ENCODE results near the gene USB1.

The USB1 gene

DNA sequence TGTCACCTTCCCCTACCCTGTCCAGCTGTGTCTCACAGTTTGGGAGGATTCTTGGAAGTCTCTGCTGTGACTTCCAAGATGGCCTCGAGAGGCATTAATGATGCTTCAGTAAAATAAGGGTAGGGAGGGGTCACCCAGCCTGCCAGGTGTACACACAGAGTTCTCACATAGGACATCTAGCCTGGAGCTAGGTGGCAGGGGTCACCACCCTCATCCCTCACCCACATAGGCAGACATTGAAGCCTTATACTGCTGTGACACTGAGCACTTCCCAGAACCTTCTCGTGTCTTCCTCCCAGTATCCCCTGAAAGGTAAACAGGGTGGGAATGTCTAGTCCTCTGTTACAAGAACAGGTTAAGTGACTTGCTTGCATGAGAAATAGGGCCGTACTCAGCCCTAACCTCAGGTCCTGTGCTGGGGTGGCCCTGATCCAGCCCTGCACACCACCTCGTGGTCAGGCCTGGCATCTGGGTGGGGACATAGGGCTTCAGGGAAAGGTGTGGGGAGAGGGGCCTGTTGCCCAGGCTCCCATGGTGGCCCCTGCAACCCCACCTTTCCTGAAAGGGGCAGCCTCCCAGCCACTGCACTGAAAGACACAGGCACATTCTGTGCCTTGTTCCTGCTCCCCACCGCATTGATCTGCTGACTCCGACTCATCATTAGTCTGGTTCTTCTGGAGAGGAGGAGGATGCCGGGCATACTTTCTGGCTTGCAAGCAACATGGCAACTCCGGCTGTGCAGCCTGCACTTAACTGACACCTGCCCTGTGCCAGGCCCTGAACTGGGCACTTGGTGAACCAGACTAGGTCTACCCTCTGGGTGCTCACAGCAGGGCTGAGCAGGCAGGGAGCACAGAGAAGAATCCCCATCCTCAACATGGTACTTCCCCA is 20.7 kb downstream of the USB1 start:
- no peak for DNase-seq

DNA sequence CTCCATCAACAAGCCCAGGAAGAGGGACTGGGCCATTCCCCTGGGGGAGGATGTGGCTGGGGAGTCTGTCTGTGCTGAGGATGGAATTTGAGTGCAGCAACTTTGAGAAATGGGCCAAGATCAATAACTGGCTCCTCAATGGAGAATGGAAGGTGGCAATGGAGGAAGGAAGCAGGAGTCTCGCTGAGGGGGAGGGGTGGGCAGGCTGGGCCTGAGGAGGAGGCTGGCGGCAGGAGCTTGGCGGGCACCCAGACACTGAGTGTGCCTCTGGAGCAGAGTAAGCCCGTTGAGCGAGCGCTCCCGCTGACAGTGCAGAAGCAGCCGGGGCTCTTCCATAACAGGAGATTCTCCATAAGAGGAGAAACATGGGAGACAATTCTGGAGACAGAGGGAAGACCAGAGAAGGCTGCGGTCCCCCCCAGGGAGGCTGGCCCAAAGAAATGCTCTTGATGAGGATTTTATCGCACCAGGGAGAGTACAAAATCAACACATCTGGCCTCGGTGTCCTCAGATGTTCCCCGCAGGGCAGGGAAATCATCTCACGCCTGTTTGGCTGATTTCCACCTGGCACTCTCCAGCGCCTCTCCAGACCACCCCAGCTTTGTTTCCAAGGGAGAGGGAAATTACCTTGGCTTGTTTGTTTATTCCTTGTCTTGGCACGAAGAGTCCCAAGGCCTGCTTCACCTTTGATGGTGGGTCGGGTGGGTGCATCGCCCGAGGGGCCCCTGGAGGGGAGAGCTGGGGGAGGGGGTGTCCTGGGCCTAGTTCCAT is 21.6 kb downstream of the USB1 start:
- peak; percentile 96 for DNase-seq

DNA sequence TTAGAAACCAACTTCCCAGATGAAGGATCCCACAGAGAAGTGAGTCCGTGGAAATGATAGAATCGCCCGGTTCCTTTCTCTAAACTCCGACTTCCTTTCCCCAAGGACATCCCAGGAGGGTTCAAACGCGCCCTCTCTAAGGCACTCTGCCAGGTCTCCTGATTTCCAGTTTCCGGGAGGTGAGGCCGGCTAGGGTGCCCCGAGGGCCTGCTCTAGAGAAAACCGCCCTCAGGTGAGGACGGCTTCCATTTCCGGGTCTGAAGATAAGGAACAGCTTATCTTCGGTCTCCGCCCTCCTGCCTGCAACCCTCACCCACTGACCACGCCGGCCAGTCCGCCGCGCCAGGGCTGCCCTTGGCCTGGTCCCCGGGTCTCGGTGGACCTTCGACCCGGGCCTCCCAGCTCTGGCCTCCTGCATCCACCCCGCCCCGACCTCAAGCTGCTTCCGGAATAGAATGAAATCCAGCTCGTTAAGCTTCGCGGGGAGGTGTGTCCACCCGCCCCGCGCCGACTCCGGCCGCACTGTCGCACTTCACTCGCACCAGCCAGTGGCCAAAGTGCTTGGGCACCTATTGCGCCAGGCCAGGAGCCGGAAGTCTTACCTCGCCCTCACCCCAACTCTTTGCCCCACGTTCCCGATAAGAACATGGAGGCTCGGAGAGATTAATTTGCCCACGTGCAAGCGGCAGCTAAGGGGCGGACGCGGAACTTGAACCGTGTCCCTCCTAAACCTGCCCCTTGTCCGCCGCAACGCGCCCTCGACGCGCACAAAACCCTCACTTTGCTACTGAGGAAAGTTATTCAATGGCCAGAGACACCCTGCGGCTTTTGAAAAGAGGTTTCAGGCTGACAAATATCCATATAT is 23.5 kb downstream of the USB1 start:
- no peak for DNase-seq

DNA sequence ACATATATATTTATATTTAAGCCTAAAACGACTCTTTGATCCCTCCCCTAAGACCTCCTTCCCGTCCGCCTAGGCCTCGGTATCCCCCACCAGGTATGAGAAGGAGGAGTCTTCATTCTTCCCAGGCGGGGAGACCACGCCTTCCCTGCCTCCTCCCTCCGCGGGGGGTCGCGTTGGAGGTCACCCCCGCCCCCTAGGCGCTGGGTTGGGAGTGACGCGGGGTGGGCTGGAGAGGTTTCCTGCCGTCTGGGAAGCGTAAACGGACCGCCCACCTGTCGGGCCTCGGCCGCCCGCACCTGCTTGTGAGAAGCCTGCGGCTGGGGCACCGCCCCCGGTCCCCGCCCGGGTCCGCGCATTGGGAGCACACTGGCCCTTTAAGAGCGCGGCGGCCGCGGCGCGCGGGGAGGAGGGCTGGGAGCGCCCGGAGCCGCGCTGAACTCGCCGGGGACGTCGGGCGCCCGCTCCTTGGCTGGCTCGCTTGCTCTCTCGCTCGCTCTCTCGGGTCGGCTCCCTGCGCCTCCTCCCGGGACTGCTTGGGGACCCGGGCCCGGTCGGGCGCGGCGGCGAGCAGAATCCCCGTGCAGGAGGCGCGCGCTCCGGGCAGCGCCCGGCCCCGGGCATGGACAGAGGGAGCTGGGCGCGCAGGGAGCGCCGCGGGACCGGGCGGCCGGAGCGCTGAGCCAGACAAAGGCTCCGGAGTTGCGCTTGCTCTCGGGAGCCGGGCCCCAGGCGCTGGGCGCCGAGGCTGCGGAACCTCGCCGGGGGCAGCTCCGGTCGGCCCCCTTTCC is 24.3 kb downstream of the USB1 start, which contains the start of gene MMP15:
Gene MMP15, plus strand, starts transcription at position 404 of the 788 bp plus-strand sequence. CDS start 597 bp downstream, outside the sequence.
- peak; percentile 51 for DNase-seq

DNA sequence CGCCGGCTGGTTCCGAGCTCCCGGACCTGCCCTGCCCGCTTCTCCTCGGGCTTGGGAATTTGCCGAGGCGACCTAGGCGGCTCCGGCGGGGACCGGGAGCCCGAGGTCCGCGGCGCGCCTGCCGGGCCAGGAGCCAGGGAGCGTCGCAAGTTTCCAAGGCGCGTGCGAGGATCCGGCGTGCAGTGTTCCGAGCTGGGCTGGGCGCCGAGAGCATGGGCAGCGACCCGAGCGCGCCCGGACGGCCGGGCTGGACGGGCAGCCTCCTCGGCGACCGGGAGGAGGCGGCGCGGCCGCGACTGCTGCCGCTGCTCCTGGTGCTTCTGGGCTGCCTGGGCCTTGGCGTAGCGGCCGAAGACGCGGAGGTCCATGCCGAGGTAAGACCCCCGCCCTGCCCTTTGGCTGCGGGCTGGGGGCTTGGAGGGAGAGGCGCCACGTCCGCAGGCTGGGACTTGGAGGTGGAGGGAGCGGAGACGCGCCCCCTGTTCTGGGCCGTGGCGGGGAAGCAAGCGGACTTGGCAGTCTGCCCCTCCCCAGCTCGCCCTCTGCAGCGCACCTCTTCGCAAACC is 25.0 kb downstream of the USB1 start:
- peak; percentile 48 for DNase-seq

DNA sequence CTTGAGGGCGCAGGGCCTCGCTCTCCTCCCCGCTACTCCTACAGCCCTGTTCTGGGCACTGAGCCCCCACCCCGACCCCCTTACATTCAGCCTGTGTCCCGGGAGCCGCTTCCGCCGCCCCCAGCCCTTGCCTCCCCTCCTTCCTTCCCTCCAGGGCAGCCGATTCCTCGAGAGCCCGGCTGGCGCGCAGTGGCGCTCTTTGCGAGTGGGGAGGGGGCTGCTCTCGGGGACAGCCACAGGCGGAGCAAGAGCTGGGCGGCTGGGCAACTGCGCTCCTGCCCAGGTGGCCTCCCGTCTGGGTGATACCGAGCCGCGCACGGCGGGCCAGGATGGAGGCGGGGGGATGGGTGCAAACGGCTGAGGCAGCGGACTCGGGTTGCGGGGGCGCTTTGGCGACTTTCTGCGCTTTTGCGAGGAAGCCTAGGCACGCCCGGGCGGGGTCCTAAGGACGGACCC is 25.5 kb downstream of the USB1 start:
- peak; percentile 48 for DNase-seq

DNA sequence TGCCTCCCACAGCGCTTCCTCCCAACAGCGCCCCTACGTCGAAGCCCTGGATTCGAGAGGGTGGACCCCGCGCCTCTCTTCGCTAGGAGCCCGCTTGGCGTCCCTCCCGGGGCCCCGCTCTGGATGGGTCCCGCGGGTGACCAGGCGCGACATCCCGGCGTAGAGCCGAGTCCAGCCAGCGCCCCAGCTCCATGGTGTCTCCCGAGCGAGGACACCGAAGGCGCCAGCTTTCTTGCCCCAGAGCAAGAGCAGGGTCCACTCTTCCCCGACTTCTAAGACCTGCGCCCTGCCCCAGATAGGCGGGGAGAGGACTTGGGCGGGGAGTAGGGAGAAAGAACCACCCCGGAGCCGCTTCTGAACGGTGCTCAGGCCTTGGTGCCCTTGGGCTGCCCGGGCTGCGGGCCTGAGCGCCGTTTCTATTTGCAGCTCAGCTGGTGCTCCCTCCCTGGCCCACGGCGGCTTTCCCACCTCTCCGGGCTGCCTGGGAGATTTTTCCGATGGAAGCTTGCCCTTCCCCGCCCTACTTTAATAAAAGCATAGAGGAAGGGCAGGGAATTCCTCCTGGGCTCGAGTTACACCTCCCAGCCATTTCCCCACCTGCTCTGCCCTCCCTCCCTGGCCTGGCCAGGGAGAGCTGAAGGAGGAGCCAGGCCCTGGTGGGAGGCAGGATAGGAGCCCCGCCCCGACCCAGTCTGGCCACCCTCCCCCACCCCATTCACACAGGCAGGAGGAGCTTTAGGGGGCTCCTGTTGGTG is 26.1 kb downstream of the USB1 start:
- no peak for DNase-seq

DNA sequence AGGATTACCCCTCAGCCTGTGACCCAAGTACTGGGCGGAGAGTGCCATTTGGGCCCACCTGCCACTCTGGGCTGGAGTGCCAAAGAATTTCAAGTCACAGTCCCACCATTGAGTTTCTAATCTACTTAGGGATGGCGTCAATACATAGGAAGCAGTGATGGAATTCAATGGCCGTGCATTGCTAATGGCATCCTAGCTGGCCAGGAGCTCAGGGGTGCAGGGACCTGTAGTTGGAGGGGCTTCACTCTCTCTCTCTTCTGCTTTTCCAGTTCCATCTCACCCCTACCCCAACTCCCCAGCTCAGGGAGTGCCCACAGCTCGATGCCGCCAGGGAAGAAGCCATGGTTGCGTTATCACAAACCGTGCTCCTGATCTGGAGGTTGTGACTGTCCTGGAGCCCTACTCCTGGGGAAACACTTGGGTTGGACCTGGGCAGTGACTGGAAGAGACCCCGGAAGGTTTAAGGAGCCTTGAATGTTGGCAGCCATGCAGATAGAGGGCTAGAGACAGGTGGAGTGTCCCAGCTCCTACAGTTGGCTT is 26.8 kb downstream of the USB1 start:
- DNase-seq, result no peak

DNA sequence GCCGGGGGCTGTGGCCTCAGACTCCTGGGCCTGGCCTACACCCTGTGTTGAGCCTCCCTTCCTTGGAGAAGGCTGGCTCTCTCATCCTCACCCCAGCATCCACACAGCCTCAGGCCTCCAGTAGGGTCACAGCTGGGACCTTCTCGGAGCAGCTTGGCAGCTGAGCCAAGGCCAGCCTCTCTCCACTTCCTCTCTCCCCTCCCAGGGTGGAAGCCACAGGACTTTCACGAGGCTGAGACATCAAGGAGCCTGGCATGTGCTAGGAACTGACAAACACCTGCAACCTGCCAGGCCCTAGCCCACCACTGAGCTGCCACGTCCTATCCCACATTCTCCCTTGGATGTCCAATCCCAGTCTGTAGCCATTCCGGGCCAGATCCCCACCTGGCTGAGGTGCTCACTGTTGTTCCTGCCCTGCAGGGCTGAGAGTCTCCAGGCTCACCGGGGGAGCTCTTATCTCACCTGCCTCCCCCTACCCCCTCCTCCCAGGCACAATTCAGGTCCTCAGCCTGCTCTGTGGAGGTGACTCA is 27.4 kb downstream of the USB1 start:
- no peak for DNase-seq

DNA sequence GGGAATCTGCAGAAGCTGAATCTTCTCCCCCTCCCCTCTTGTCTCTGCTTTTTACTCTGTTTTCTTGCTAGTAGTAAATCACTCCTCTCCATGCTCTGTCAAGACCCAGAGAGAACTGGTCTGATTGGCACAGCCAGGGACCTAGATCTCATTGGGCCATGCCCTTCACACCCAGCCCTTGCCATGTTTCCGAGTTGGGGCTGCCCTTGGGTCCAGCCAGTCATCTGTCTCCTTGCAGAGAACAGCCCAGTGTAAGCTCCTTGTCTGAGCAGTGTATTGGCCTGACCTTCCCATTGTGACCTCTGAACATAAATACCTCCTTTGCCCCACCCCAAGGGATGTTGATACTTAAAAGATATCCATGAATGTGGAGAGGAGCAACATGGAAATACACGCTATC is 28.2 kb downstream of the USB1 start:
- DNase-seq, result no peak

DNA sequence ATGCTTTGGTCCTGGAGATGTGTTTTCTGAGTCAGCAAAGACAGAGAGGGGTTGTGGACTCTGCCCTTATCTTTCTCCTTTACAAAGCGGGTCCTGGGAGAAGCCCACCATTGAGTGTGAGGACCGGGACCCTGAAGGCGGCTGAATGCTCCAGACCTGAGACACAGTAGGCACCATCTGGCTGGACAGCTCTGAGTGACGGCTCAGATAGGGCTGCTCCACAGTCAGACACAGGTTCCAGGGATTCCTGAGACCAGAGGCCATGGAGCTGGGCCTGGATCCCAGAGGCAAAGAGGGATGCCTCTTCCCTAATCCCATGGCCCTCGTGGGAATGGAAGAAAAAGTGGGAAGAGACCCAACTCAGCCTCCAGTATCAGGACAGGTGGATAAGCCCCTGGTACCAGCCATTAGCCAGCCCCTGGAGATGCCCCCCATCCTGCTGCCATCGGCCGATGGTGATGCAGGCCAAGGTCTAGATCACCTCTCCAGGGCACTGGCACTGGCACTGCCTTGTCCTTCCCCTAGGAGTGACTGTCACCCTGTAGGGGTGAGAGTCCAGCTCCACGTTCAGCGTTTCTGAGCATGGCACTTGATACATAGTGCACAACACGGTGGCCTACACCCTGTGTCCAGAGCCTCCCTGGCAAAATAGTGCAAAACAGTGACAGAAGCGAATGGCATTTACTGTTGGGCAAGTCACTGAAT is 29.1 kb downstream of the USB1 start:
- DNase-seq, result no peak

DNA sequence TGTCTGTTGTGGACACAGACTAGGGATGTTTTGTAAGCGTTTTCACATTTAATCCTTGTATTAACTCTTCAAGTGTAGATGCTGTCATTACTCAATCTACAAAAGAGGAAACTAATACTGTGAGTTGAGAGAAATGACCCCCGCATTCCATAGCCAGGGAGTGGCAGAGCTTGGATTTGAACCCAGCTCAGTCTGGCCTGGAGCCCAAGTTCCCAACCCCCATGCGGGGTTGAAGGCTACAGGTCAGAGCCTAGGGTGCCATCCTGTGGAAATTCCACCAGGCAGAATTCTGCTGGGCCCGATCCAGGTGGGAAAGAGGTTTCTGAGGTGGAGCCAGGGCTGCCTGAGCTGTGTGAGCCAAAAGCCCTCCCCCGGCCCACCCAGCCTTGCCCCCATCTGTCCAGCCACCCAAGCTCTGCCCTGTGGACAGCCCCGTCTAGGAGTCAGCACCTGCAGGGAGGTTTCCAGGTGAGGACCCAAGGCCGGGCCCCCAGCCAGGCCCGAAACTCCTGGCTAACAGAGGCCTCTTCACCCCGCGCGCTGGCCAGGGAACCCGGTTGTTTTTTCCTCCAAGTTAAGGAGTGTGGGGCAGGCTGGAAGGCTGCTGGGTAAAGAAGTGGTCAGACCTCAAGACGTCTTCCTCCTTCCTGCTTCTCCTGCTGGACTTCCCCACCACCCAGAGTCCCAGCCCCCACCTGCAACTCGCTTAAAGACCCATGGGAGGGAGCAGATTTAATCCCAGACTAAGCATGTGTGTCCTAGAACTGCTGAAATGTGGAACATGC is 30.0 kb downstream of the USB1 start:
- no peak for DNase-seq

DNA sequence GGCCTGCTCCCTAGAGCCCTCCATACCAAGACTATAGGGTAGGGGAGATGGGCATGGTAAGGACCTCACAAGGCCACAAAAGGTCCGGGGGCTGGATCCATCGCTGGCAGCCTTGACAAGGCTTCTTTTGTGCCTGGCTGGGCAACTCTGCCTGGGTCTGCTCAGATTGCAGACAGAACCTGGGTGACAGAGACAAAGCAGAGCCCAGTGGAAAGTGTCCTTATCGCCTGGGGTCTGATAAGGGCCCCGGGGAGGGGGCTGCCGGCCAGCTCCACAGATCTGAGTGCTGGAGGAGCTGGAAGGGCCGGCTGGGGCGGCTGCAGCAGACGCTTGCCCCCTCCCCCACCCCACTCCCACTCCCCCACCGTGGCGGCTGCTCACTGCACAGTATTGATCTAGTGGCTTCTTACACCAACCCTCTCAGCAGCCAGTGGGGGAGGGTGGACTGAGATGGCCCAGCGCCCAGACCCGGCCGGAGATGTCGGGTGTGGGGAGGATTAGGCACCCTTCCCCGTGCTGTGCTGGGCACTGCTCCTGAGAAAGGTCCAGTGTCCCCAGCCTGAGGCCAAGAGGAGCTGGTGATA is 31.6 kb downstream of the USB1 start:
- DNase-seq, result peak; percentile 52

DNA sequence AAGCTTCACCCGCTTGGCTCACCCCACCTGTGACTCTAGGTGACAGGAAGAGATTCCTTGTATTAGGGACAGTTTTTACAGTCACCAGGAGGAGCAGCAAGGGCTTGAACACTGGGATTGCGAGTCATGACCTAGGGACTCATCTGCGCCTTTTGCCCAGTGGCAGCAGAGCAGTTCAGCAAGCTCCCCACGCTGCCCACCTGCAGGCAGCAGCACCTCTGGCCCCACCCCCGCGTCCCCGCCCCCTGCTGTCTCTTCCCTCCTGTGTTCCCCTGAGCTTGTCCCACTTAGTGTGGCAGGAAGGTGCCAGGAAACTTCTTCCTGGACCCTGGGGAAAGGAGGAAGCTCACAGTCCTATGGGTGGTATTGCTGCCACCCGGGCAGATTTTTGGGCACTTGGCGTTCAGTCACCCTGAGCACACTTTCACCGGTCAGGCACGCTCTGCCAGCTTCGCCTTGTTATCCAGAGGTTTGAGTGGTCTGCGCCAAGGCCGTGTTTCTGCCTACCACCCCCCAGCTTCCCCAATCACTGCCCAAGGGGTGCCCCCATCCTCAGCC is 33.0 kb downstream of the USB1 start:
- DNase-seq, result no peak

DNA sequence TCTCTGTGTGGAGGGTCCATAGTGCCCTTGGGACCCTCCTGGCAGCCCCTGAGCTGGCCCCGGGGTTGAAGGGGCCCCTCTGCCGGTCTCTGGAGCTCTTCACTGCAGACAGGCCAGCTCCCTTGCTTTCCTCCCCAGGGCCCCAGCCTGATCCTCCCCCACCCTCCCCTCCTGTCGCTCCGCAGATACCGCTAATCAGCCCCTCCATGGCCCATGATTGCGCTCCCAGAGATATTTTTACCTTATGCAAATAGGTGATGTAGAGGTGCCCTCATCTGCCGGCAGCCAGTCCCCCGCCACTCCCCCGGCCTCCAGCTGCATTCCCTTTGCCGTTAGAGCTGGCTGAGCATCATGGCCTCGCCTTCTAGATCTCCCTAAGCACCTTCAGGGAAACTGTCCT is 33.6 kb downstream of the USB1 start:
- DNase-seq, result no peak

DNA sequence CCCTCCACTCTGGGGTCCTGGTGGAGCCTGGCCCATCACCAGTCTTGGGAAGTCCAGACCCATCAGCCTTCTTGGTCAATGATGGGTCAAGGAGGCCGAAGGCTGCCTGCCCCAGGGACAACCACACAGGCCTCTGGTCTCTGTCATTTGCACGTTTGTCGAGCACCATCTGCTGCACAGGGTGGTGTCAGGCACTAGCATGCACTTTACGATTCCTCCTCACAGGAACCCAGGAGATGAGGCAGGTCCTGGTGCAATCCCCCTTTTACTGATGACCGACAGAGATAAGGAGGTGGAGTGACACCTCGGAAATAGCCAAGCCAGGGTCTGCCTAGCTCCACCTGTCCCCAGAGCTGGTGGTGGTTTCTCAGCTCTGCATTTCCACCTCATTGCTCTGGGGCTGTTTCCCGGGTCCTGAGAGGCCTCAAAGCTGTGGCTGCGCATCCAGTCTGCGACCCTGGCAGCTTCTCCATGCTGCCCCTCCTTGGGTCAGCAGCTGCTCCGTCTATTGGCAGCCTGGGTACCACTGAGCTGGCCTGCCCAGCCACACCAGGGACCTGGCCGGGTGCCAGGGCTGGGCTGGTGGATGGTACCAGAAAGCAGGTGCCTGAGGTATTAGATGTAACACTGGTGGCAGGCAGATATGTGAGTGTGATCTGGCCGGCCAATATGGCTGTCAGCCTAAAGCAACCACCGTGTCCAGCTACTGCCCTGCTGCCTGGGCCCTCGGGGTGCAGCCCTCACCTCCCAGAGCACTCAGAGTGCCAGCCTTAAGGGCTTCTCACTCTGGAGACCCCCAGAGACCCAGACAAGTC is 34.4 kb downstream of the USB1 start:
- peak; percentile 23 for DNase-seq

DNA sequence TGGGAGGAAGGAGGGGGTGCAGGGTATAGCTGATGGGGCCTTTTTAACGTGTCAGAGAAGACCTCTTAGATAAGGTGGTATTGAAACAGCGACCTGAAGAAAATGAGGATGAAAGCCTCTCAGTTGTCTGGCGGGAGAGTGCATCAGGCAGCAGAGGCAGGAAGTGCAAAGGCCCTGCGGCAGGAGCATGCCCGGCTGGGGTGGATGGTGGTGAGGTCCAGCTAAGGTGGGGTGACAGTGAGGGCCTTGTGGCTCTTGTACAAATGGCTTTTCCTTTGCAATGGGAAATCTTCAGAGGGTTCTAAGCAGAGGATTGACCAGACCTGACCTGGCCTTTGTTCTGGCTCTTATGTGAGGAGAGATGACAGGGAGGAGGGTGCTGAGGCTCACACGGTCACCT is 35.7 kb downstream of the USB1 start:
- no peak for DNase-seq
